ENCODE measurements around the gene NPHS2. TPM values are rescaled to one million over a fixed set of nuclear protein-coding genes. Genes with fewer than 3 reads are reported as not detected.
A peak's percentile ranks its signal among the peaks of the same experiment; 100 is the strongest.

Gene NPHS2
- total RNA-seq, 3 donors from 2014 or later (not counting 1 experiment from before 2014, with no cell fraction given), result not detected

- no peak overlapping the region for H3K27ac Mint-ChIP-seq
- Histone ChIP-seq H3K9me3 (ENCODE audit: control insufficient read depth, insufficient read depth, low read length) (no peaks in the 10 kb centered on the region), H3K4me1 (ENCODE audit: control insufficient read depth, insufficient read depth, low read length) (no peaks in the 10 kb centered on the region), H3K36me3 (ENCODE audit: control insufficient read depth, insufficient read depth, low read length) (no peaks in the 10 kb centered on the region), H3K27ac (ENCODE audit: low read length) (no peak overlapping the region), H3K4me3 (ENCODE audit: low read length) (no peak overlapping the region), H3K27me3 (ENCODE audit: control insufficient read depth, insufficient read depth, low read length) (peaks cover 2% of the 10 kb centered on the region)
- no peak overlapping the region for H3K4me3 Mint-ChIP-seq
- ATAC-seq, result no peak
- no peaks in the 10 kb centered on the region for H3K4me1 Mint-ChIP-seq
- no peak for TF ChIP-seq CTCF (IDR thresholded peaks at IDR 0.05)
- intact Hi-C loops (cut with micrococcal nuclease), result no loop called here
- peak in 1 of 2 donors; percentile 18 for DNase-seq
- peaks cover 6 to 8% of the 10 kb centered on the region in 2 donors for H3K9me3 Mint-ChIP-seq
- H3K27me3 Mint-ChIP-seq (ENCODE audit: low read depth in 2 of 2), result peaks cover 0 to 7% of the 10 kb centered on the region in 2 donors
- H3K36me3 Mint-ChIP-seq, result no peaks in the 10 kb centered on the region
Observed at GRCh38 chr1:179599623-179600249, 24.0 kb upstream of the NPHS2 start.

DNA sequence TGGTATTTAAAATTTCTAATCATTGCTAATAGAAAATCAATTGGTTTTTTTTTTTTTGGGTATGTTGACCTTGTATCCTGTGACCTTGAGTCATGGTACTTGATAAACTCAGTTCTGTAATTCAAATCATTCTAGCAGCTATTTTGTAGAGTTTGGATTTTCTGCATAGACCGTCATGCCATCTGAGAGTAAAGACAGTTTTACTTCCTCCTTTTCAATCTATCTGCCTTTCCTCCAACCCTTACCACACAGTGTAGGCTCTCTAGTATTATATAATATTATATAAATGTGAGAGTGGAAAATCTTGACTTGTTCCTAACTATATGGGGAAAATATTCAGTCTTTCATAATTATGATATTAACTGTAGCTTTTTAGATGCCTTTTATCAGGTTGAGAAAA lies 22.9 kb upstream of the NPHS2 start:
- Histone ChIP-seq H3K4me3 (ENCODE audit: low read length) (no peak overlapping the region), H3K27me3 (ENCODE audit: control insufficient read depth, insufficient read depth, low read length) (peaks cover 2% of the 10 kb centered on the region), H3K36me3 (ENCODE audit: control insufficient read depth, insufficient read depth, low read length) (no peaks in the 10 kb centered on the region), H3K9me3 (ENCODE audit: control insufficient read depth, insufficient read depth, low read length) (no peaks in the 10 kb centered on the region), H3K4me1 (ENCODE audit: control insufficient read depth, insufficient read depth, low read length) (no peaks in the 10 kb centered on the region), H3K27ac (ENCODE audit: low read length) (no peak overlapping the region)
- intact Hi-C loops (cut with micrococcal nuclease), result no loop called here
- no peak for ATAC-seq
- Mint-ChIP-seq H3K4me1 (no peaks in the 10 kb centered on the region), H3K27ac (no peak overlapping the region), H3K36me3 (no peaks in the 10 kb centered on the region), H3K4me3 (no peak overlapping the region), H3K27me3 (ENCODE audit: low read depth in 2 of 2) (peaks cover under 1 to 7% of the 10 kb centered on the region in 2 donors), H3K9me3 (peaks cover 4% of the 10 kb centered on the region in 2 donors)
- DNase-seq, result no peak
- WGBS (ENCODE audit: insufficient coverage), result no CpG with 5 or more reads among the region's 1 CpG
- TF ChIP-seq CTCF (IDR thresholded peaks at IDR 0.05), result no peak

GRCh38 chr1:179591592-179592580 lies 16.1 kb upstream of the NPHS2 start, which contains the start of gene TDRD5:
TDRD5 (plus strand) TSS chr1:179591832; CDS start chr1:179592616, 784 bp downstream.
- H3K36me3 Mint-ChIP-seq, result no peaks in the 10 kb centered on the region
- no peaks in the 10 kb centered on the region for H3K4me1 Mint-ChIP-seq
- no peak for TF ChIP-seq CTCF (IDR thresholded peaks at IDR 0.05)
- intact Hi-C loops (cut with micrococcal nuclease), result no loop called here
- Histone ChIP-seq H3K27me3 (ENCODE audit: control insufficient read depth, insufficient read depth, low read length) (peaks cover 2% of the 10 kb centered on the region), H3K27ac (ENCODE audit: low read length) (no peak within 1 kb of the TSS), H3K4me3 (ENCODE audit: low read length) (no peak within 1 kb of the TSS), H3K36me3 (ENCODE audit: control insufficient read depth, insufficient read depth, low read length) (no peaks in the 10 kb centered on the region), H3K4me1 (ENCODE audit: control insufficient read depth, insufficient read depth, low read length) (no peaks in the 10 kb centered on the region), H3K9me3 (ENCODE audit: control insufficient read depth, insufficient read depth, low read length) (no peaks in the 10 kb centered on the region)
- WGBS (ENCODE audit: insufficient coverage), result 25% methylated on average over 75 of the region's 75 CpGs
- DNase-seq (no peak), ATAC-seq (no peak)
- no peak within 1 kb of the TSS for H3K27ac Mint-ChIP-seq
- H3K27me3 Mint-ChIP-seq (ENCODE audit: low read depth in 2 of 2), result peaks cover 17 to 38% of the 10 kb centered on the region in 2 donors
- no peaks in the 10 kb centered on the region for H3K9me3 Mint-ChIP-seq
- H3K4me3 Mint-ChIP-seq, result no peak within 1 kb of the TSS

Measured in natural killer cell (primary cell).